HEK293 (cell line): ENCODE measurements around the gene PHLPP2.

ENCODE experiments used
- CTCF ChIA-PET: fragments of 350-600 bp; formaldehyde crosslinking; extraction: SDS; loops from one replicate; lab custom pipeline; 2021; ENCODE audit warnings: antibody characterized with exemption; lab: Yijun Ruan, JAX
- POLR2A ChIA-PET: fragments of 300-600 bp; formaldehyde crosslinking; extraction: SDS; loops from one replicate; lab custom pipeline; 2020; ENCODE audit warnings: antibody characterized with exemption, inconsistent platforms; lab: Yijun Ruan, JAX
- H3K27ac ChIP-seq: fragments of 200-500 bp; sonication (Bioruptor generic); 2 replicates; pipeline ENCODE4 v1.5.1; 2014; ENCODE audit warnings: low read depth, low read length, control low read depth, inconsistent platforms; ENCODE audit errors: extremely low read depth
- H3K36me3 ChIP-seq, 2 experiments: fragments of 200-500 bp in 1 of 2; sonication (Bioruptor generic) in 1 of 2; 1 replicate in 1 of 2; 2 replicates in 1 of 2; pipeline ENCODE4 v1.5.1; 2014 to 2017; ENCODE audit warnings: inconsistent platforms in 2 of 2, low read length in 2 of 2; ENCODE audit not compliant: control insufficient read depth in 2 of 2, insufficient read depth in 1 of 2
- H3K4me1 ChIP-seq: fragments of 200-500 bp; sonication (Bioruptor generic); 2 replicates; pipeline ENCODE4 v1.5.1; 2014; ENCODE audit warnings: mild to moderate bottlenecking, low read length, inconsistent platforms; ENCODE audit not compliant: control insufficient read depth, insufficient read depth
- H3K4me3 ChIP-seq: 2 replicates; pipeline ENCODE4 v1.5.1; 2011; ENCODE audit warnings: low read depth, mild to moderate bottlenecking, control low read depth, low read length, moderate library complexity
- H3K9me3 ChIP-seq: fragments of 200-500 bp; sonication (Bioruptor generic); 2 replicates; pipeline ENCODE4 v1.5.1; 2014; ENCODE audit warnings: low read depth, low read length, inconsistent platforms; ENCODE audit not compliant: control insufficient read depth, insufficient read depth
- MZF1 ChIP-seq: fragments of 450-650 bp; formaldehyde crosslinking; IDR thresholded peaks from 2 replicates; pipeline ENCODE4 v1.5.1; 2017; ENCODE audit warnings: missing biosample characterization, missing genetic modification characterization, borderline replicate concordance
- ZBTB1 ChIP-seq: fragments of 450-650 bp; formaldehyde crosslinking; IDR thresholded peaks from 2 replicates; pipeline ENCODE4 v1.5.1; 2016; ENCODE audit warnings: missing biosample characterization, missing genetic modification characterization
- ZBTB21 ChIP-seq: fragments of 450-650 bp; formaldehyde crosslinking; IDR thresholded peaks from 2 replicates; pipeline ENCODE4 v1.5.1; 2017; ENCODE audit warnings: missing biosample characterization, missing genetic modification characterization
- ZBTB48 ChIP-seq: fragments of 450-650 bp; formaldehyde crosslinking; IDR thresholded peaks from 2 replicates; pipeline ENCODE4 v1.5.1; 2016; ENCODE audit warnings: missing biosample characterization, missing genetic modification characterization
- ZBTB7A ChIP-seq: fragments of 450-650 bp; formaldehyde crosslinking; IDR thresholded peaks from 2 replicates; pipeline ENCODE4 v1.5.1; 2016; ENCODE audit warnings: low read depth, missing biosample characterization, missing genetic modification characterization
- ZBTB8A ChIP-seq: fragments of 450-650 bp; formaldehyde crosslinking; IDR thresholded peaks from 2 replicates; pipeline ENCODE4 v1.5.1; 2016; ENCODE audit warnings: missing biosample characterization, missing genetic modification characterization
- ZEB2 ChIP-seq: fragments of 450-650 bp; formaldehyde crosslinking; IDR thresholded peaks from 2 replicates; pipeline ENCODE4 v1.5.1; 2016; ENCODE audit warnings: missing biosample characterization, missing genetic modification characterization
- ZFHX2 ChIP-seq: fragments of 450-650 bp; formaldehyde crosslinking; conservative IDR thresholded peaks from 2 replicates; pipeline ENCODE4 v1.5.1; 2016; ENCODE audit warnings: missing biosample characterization, missing genetic modification characterization
- ZFP37 ChIP-seq: fragments of 450-650 bp; formaldehyde crosslinking; IDR thresholded peaks from 2 replicates; pipeline ENCODE4 v1.5.1; 2016; ENCODE audit warnings: missing biosample characterization, missing genetic modification characterization
- ZIC2 ChIP-seq: fragments of 450-650 bp; formaldehyde crosslinking; IDR thresholded peaks from 2 replicates; pipeline ENCODE4 v1.5.1; 2016; ENCODE audit warnings: missing biosample characterization, missing genetic modification characterization
- ZNF114 ChIP-seq: fragments of 450-650 bp; formaldehyde crosslinking; IDR thresholded peaks from 2 replicates; pipeline ENCODE4 v1.5.0; 2017; ENCODE audit warnings: missing biosample characterization, missing genetic modification characterization
- ZNF132 ChIP-seq: fragments of 450-650 bp; formaldehyde crosslinking; IDR thresholded peaks from 2 replicates; pipeline ENCODE4 v1.5.1; 2017; ENCODE audit warnings: missing biosample characterization, missing genetic modification characterization, borderline replicate concordance
- ZNF248 ChIP-seq: fragments of 450-650 bp; formaldehyde crosslinking; IDR thresholded peaks from 2 replicates; pipeline ENCODE4 v1.5.1; 2017; ENCODE audit warnings: missing biosample characterization, missing genetic modification characterization
- ZNF366 ChIP-seq: fragments of 450-650 bp; formaldehyde crosslinking; conservative IDR thresholded peaks from 2 replicates; pipeline ENCODE4 v1.5.1; 2016; ENCODE audit warnings: missing biosample characterization, missing genetic modification characterization
- ZNF555 ChIP-seq: fragments of 450-650 bp; formaldehyde crosslinking; conservative IDR thresholded peaks from 2 replicates; pipeline ENCODE4 v1.5.1; 2017; ENCODE audit warnings: missing biosample characterization, mild to moderate bottlenecking, missing genetic modification characterization, inconsistent platforms
- ZNF571 ChIP-seq: fragments of 450-650 bp; formaldehyde crosslinking; IDR thresholded peaks from 2 replicates; pipeline ENCODE4 v1.5.0; 2017; ENCODE audit warnings: missing biosample characterization, missing genetic modification characterization
- ZNF660 ChIP-seq: fragments of 450-650 bp; IDR thresholded peaks from 2 replicates; pipeline ENCODE4 v1.5.1; 2018; ENCODE audit warnings: missing biosample characterization, mild to moderate bottlenecking, missing genetic modification characterization
- ZNF677 ChIP-seq: fragments of 450-650 bp; IDR thresholded peaks from 2 replicates; pipeline ENCODE4 v1.5.0; 2018; ENCODE audit warnings: missing biosample characterization, mild to moderate bottlenecking, missing genetic modification characterization, moderate library complexity
- ZNF747 ChIP-seq: fragments of 450-650 bp; formaldehyde crosslinking; IDR thresholded peaks from 2 replicates; pipeline ENCODE4 v1.5.1; 2016; ENCODE audit warnings: missing biosample characterization, missing genetic modification characterization
- ZNF76 ChIP-seq: fragments of 450-650 bp; formaldehyde crosslinking; IDR thresholded peaks from 2 replicates; pipeline ENCODE4; 2016; ENCODE audit warnings: low read depth, missing biosample characterization, missing genetic modification characterization, borderline replicate concordance
- TF ChIP-seq, protein P1 (sequence below): fragments of 450-650 bp; formaldehyde crosslinking; IDR thresholded peaks from 2 replicates; pipeline ENCODE4 v1.5.1; 2016; ENCODE audit warnings: missing biosample characterization, missing genetic modification characterization, borderline replicate concordance
- TF ChIP-seq, protein P2 (sequence below): fragments of 450-650 bp; formaldehyde crosslinking; IDR thresholded peaks from 2 replicates; pipeline ENCODE4 v1.5.1; 2017; ENCODE audit warnings: missing biosample characterization, missing genetic modification characterization
- TF ChIP-seq, protein P3 (sequence below): fragments of 450-650 bp; formaldehyde crosslinking; IDR thresholded peaks from 2 replicates; pipeline ENCODE4 v1.5.1; 2016; ENCODE audit warnings: missing biosample characterization, missing genetic modification characterization
- TF ChIP-seq, protein P4 (sequence below): fragments of 450-650 bp; formaldehyde crosslinking; IDR thresholded peaks from 2 replicates; pipeline ENCODE4 v1.5.1; 2016; ENCODE audit warnings: missing biosample characterization, missing genetic modification characterization
- TF ChIP-seq, protein P5 (sequence below): fragments of 450-650 bp; formaldehyde crosslinking; IDR thresholded peaks from 2 replicates; pipeline ENCODE4 v1.5.1; 2017; ENCODE audit warnings: missing biosample characterization, missing genetic modification characterization
- TF ChIP-seq, protein P6 (sequence below): fragments of 450-650 bp; formaldehyde crosslinking; IDR thresholded peaks from 2 replicates; pipeline ENCODE4 v1.5.1; 2016; ENCODE audit warnings: missing biosample characterization, missing genetic modification characterization
- TF ChIP-seq, protein P7 (sequence below): fragments of 450-650 bp; formaldehyde crosslinking; IDR thresholded peaks from 2 replicates; pipeline ENCODE4 v1.5.1; 2016; ENCODE audit warnings: missing biosample characterization, missing genetic modification characterization

The PHLPP2 gene

DNA sequence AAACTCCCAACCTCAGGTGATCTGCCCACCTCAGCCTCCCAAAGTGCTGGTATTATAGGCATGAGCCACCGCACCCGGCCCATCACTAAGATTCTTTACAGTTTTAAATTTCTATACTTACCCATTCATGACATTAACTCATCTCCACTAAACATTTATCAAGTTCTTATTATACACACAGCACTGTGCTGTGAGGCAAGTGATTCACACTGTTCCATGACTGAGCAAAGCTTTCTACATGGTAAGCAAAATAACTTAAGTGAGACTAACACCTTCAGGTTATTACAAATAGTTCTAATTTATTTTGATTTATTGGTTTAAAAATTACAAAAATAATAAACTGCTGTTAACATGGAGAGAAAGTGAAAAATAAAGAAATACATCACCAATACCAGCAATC, 65.0 kb downstream of the PHLPP2 start:
- ChIA-PET POLR2A (interaction anchor here (0.7 kb wide), 1 partner anchor 14 kb away, joined by 6 read pairs; no protein-coding TSS in a partner anchor), CTCF (interaction anchor here (0.6 kb wide), 2 partner anchors 122 to 301 kb away, joined by 3 read pairs; partner anchors contain the start of gene CALB2)

DNA sequence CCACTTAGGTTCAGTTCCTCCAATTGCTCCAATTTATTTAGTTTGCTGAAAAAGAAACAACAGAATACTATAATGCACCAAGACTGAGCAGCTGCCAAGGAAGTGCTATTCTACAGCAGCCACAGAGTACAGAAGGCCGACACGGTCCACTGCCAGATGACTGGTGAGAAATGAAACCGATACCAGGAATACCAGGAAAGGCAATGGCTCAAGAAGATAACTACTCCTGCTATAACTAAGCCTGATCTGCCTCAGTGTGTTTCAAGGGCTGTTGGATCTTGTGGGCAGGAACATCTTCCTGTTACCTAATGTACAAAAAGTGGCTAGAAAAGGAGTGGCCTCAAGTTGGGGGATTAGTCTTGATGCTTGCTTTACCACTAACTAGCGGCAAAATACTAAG, 65.7 kb downstream of the PHLPP2 start:
- no peaks in the 10 kb centered on the region for H3K4me1 ChIP-seq
- H3K27ac ChIP-seq = no peak overlapping the region
- H3K9me3 ChIP-seq = no peaks in the 10 kb centered on the region
- POLR2A ChIA-PET = interaction anchor here (0.7 kb wide), 1 partner anchor 15 kb away, joined by 6 read pairs; no protein-coding TSS in a partner anchor
- peaks cover 43 to 51% of the 10 kb centered on the region in 2 experiments for H3K36me3 ChIP-seq
- CTCF ChIA-PET = interaction anchor here (0.6 kb wide), 1 partner anchor 123 kb away, joined by 3 read pairs; no protein-coding TSS in a partner anchor
- TF ChIP-seq ZNF132 = no peak
- TF ChIP-seq, protein P1, sequence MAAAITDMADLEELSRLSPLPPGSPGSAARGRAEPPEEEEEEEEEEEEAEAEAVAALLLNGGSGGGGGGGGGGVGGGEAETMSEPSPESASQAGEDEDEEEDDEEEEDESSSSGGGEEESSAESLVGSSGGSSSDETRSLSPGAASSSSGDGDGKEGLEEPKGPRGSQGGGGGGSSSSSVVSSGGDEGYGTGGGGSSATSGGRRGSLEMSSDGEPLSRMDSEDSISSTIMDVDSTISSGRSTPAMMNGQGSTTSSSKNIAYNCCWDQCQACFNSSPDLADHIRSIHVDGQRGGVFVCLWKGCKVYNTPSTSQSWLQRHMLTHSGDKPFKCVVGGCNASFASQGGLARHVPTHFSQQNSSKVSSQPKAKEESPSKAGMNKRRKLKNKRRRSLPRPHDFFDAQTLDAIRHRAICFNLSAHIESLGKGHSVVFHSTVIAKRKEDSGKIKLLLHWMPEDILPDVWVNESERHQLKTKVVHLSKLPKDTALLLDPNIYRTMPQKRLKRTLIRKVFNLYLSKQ (tag by site-specific recombination) = no peak
- no peak for TF ChIP-seq ZNF366 (tag by site-specific recombination)
- no peak for TF ChIP-seq ZIC2 (tag by site-specific recombination)
- TF ChIP-seq, protein P2, sequence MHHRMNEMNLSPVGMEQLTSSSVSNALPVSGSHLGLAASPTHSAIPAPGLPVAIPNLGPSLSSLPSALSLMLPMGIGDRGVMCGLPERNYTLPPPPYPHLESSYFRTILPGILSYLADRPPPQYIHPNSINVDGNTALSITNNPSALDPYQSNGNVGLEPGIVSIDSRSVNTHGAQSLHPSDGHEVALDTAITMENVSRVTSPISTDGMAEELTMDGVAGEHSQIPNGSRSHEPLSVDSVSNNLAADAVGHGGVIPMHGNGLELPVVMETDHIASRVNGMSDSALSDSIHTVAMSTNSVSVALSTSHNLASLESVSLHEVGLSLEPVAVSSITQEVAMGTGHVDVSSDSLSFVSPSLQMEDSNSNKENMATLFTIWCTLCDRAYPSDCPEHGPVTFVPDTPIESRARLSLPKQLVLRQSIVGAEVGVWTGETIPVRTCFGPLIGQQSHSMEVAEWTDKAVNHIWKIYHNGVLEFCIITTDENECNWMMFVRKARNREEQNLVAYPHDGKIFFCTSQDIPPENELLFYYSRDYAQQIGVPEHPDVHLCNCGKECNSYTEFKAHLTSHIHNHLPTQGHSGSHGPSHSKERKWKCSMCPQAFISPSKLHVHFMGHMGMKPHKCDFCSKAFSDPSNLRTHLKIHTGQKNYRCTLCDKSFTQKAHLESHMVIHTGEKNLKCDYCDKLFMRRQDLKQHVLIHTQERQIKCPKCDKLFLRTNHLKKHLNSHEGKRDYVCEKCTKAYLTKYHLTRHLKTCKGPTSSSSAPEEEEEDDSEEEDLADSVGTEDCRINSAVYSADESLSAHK = no peak
- TF ChIP-seq ZNF571 (tag by site-specific recombination) = no peak
- no peak for TF ChIP-seq ZNF555 (tag by site-specific recombination)
- TF ChIP-seq, protein P3, sequence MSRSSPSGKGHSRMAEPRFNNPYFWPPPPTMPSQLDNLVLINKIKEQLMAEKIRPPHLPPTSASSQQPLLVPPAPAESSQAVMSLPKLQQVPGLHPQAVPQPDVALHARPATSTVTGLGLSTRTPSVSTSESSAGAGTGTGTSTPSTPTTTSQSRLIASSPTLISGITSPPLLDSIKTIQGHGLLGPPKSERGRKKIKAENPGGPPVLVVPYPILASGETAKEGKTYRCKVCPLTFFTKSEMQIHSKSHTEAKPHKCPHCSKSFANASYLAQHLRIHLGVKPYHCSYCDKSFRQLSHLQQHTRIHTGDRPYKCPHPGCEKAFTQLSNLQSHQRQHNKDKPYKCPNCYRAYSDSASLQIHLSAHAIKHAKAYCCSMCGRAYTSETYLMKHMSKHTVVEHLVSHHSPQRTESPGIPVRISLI (tag by site-specific recombination) = no peak
- TF ChIP-seq ZNF660 = no peak
- no peak for TF ChIP-seq ZNF114 (tag by site-specific recombination)
- no peak for TF ChIP-seq ZBTB21
- no peak for TF ChIP-seq ZFHX2 (tag by site-specific recombination)
- no peak for TF ChIP-seq ZBTB1 (tag by site-specific recombination)
- TF ChIP-seq, protein P4, sequence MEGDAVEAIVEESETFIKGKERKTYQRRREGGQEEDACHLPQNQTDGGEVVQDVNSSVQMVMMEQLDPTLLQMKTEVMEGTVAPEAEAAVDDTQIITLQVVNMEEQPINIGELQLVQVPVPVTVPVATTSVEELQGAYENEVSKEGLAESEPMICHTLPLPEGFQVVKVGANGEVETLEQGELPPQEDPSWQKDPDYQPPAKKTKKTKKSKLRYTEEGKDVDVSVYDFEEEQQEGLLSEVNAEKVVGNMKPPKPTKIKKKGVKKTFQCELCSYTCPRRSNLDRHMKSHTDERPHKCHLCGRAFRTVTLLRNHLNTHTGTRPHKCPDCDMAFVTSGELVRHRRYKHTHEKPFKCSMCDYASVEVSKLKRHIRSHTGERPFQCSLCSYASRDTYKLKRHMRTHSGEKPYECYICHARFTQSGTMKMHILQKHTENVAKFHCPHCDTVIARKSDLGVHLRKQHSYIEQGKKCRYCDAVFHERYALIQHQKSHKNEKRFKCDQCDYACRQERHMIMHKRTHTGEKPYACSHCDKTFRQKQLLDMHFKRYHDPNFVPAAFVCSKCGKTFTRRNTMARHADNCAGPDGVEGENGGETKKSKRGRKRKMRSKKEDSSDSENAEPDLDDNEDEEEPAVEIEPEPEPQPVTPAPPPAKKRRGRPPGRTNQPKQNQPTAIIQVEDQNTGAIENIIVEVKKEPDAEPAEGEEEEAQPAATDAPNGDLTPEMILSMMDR (tag by site-specific recombination) = no peak
- TF ChIP-seq, protein P5, sequence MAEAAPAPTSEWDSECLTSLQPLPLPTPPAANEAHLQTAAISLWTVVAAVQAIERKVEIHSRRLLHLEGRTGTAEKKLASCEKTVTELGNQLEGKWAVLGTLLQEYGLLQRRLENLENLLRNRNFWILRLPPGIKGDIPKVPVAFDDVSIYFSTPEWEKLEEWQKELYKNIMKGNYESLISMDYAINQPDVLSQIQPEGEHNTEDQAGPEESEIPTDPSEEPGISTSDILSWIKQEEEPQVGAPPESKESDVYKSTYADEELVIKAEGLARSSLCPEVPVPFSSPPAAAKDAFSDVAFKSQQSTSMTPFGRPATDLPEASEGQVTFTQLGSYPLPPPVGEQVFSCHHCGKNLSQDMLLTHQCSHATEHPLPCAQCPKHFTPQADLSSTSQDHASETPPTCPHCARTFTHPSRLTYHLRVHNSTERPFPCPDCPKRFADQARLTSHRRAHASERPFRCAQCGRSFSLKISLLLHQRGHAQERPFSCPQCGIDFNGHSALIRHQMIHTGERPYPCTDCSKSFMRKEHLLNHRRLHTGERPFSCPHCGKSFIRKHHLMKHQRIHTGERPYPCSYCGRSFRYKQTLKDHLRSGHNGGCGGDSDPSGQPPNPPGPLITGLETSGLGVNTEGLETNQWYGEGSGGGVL (tag by site-specific recombination) = no peak
- no peak for TF ChIP-seq ZNF248 (tag by site-specific recombination)
- no peak overlapping the region for H3K4me3 ChIP-seq

More for the DNA sequence above, 65.0 kb downstream of the PHLPP2 start:
- Histone ChIP-seq H3K27ac (no peak overlapping the region), H3K9me3 (no peaks in the 10 kb centered on the region), H3K36me3 (peaks cover 39 to 52% of the 10 kb centered on the region in 2 experiments), H3K4me1 (no peaks in the 10 kb centered on the region), H3K4me3 (no peak overlapping the region)
- TF ChIP-seq ZEB2 (tag by site-specific recombination) (no peak), ZBTB8A (tag by site-specific recombination) (no peak), ZNF677 (tag by site-specific recombination) (no peak), MZF1 (no peak), ZFP37 (no peak), ZNF747 (tag by site-specific recombination) (no peak), ZNF76 (tag by site-specific recombination) (no peak), ZBTB7A (tag by site-specific recombination) (no peak), ZBTB48 (tag by site-specific recombination) (no peak)
- TF ChIP-seq, protein P6, sequence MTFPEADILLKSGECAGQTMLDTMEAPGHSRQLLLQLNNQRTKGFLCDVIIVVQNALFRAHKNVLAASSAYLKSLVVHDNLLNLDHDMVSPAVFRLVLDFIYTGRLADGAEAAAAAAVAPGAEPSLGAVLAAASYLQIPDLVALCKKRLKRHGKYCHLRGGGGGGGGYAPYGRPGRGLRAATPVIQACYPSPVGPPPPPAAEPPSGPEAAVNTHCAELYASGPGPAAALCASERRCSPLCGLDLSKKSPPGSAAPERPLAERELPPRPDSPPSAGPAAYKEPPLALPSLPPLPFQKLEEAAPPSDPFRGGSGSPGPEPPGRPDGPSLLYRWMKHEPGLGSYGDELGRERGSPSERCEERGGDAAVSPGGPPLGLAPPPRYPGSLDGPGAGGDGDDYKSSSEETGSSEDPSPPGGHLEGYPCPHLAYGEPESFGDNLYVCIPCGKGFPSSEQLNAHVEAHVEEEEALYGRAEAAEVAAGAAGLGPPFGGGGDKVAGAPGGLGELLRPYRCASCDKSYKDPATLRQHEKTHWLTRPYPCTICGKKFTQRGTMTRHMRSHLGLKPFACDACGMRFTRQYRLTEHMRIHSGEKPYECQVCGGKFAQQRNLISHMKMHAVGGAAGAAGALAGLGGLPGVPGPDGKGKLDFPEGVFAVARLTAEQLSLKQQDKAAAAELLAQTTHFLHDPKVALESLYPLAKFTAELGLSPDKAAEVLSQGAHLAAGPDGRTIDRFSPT (tag by site-specific recombination) = no peak
- TF ChIP-seq, protein P7, sequence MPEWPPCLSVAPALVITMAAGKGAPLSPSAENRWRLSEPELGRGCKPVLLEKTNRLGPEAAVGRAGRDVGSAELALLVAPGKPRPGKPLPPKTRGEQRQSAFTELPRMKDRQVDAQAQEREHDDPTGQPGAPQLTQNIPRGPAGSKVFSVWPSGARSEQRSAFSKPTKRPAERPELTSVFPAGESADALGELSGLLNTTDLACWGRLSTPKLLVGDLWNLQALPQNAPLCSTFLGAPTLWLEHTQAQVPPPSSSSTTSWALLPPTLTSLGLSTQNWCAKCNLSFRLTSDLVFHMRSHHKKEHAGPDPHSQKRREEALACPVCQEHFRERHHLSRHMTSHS (tag by site-specific recombination) = no peak
